HG02973 (cell line): ENCODE results near the gene ZNF608.

Experiments used
- ATAC-seq: cut with Tn5 transposase; IDR thresholded peaks from one replicate; pipeline ENCODE4 v1.9.1; 2021; ENCODE audit warnings: moderate library complexity; ENCODE audit not compliant: unreplicated experiment

Gene ZNF608

GRCh38 chr5:124696898-124697297, 49.5 kb downstream of the ZNF608 start:
- no peak for ATAC-seq
